IMR-90 (cell line): ENCODE measurements around the gene MACF1. TPM values are rescaled to one million over a fixed set of nuclear protein-coding genes. Genes with fewer than 3 reads are reported as not detected.

Source experiments
- ATAC-seq: fragments of 200-7000 bp; cut with Tn5 transposase; 2 replicates; pipeline ENCODE4 v1.9.1; 2020; ENCODE audit warnings: low read depth, mild to moderate bottlenecking, moderate library complexity
- BruUV-seq: library from RNA; stranded (reverse); fragments of 400-500 nt; replicated peaks from 2 replicates; lab custom pipeline; 2021; lab: Mats Ljungman, UMichigan
- CTCF ChIA-PET: fragments of 300-600 bp; formaldehyde crosslinking; extraction: SDS; loops from one replicate; lab custom pipeline; 2021; ENCODE audit warnings: antibody characterized with exemption; lab: Yijun Ruan, JAX
- POLR2A ChIA-PET: fragments of 300-600 bp; sonication (Branson Sonifier 250); formaldehyde crosslinking; loops from one replicate; lab custom pipeline; 2022; ENCODE audit warnings: antibody characterized with exemption; ENCODE audit not compliant: unreplicated experiment; lab: Charles Lee
- DNase-seq: peaks from one replicate; pipeline ENCODE4 v3.0.0; 2013
- H2AFZ ChIP-seq: replicated peaks from 2 replicates; pipeline ENCODE3; 2013; ENCODE audit warnings: low read length, mild to moderate bottlenecking; ENCODE audit not compliant: poor library complexity
- H2AK5ac ChIP-seq: 2 replicates; pipeline ENCODE4 v1.6.1; 2013; ENCODE audit warnings: low read depth, low read length, inconsistent platforms
- H2AK9ac ChIP-seq: replicated peaks from 2 replicates; pipeline ENCODE3; 2013; ENCODE audit warnings: mild to moderate bottlenecking, low read depth, low read length, moderate library complexity; ENCODE audit not compliant: poor library complexity
- H2BK120ac ChIP-seq: 2 replicates; pipeline ENCODE4 v1.6.1; 2013; ENCODE audit warnings: low read depth, low read length, inconsistent platforms
- H2BK15ac ChIP-seq: 3 replicates; pipeline ENCODE4 v1.6.1; 2013; ENCODE audit warnings: low read depth, low read length, inconsistent platforms
- H2BK20ac ChIP-seq: 2 replicates; pipeline ENCODE4 v1.6.1; 2013; ENCODE audit warnings: low read depth, mild to moderate bottlenecking, inconsistent platforms, low read length, moderate library complexity
- H2BK5ac ChIP-seq: 2 replicates; pipeline ENCODE4 v1.6.1; 2013; ENCODE audit warnings: mild to moderate bottlenecking, low read depth, low read length, inconsistent platforms; ENCODE audit not compliant: poor library complexity, severe bottlenecking
- H3K14ac ChIP-seq: replicated peaks from 2 replicates; pipeline ENCODE4 v1.6.1; 2013; ENCODE audit warnings: low read depth, low read length, inconsistent platforms
- H3K18ac ChIP-seq: 2 replicates; pipeline ENCODE4 v1.6.1; 2013; ENCODE audit warnings: low read depth, low read length, control low read depth
- H3K23ac ChIP-seq: 2 replicates; pipeline ENCODE4 v1.6.1; 2013; ENCODE audit warnings: low read depth, low read length, inconsistent platforms
- H3K27ac ChIP-seq: 2 replicates; pipeline ENCODE4 v1.5.1; 2013; ENCODE audit warnings: mild to moderate bottlenecking, control low read depth, low read length; ENCODE audit not compliant: insufficient read depth
- H3K27me3 ChIP-seq: 2 replicates; pipeline ENCODE4 v1.6.1; 2013; ENCODE audit warnings: low read length; ENCODE audit not compliant: control insufficient read depth, insufficient read depth
- H3K36me3 ChIP-seq: 2 replicates; pipeline ENCODE4 v1.6.1; 2013; ENCODE audit warnings: low read length, mixed read lengths; ENCODE audit not compliant: control insufficient read depth, insufficient read depth
- H3K4ac ChIP-seq: 2 replicates; pipeline ENCODE4 v1.6.1; 2013; ENCODE audit warnings: low read depth, low read length, inconsistent platforms
- H3K4me1 ChIP-seq: 2 replicates; pipeline ENCODE4 v1.6.1; 2013; ENCODE audit warnings: low read length, mixed read lengths; ENCODE audit not compliant: control insufficient read depth, insufficient read depth
- H3K4me2 ChIP-seq: 2 replicates; pipeline ENCODE4 v1.6.1; 2013; ENCODE audit warnings: low read depth, mild to moderate bottlenecking, control low read depth, low read length, moderate library complexity
- H3K4me3 ChIP-seq: 2 replicates; pipeline ENCODE4 v1.5.1; 2013; ENCODE audit warnings: low read depth, mild to moderate bottlenecking, control low read depth, low read length, moderate library complexity; ENCODE audit not compliant: insufficient read depth
- H3K56ac ChIP-seq: 2 replicates; pipeline ENCODE4 v1.6.1; 2013; ENCODE audit warnings: low read length, inconsistent platforms; ENCODE audit not compliant: insufficient read depth; ENCODE audit errors: extremely low read depth
- H3K79me1 ChIP-seq, 2 experiments: 2 replicates each; pipeline ENCODE4 v1.6.1; 2013; ENCODE audit warnings: low read length in 2 of 2, inconsistent platforms in 1 of 2, low read depth in 1 of 2
- H3K9ac ChIP-seq: 2 replicates; pipeline ENCODE4 v1.6.1; 2013; ENCODE audit warnings: low read depth, low read length, control low read depth
- H3K9me1 ChIP-seq: 2 replicates; pipeline ENCODE4 v1.6.1; 2013; ENCODE audit warnings: low read length, inconsistent platforms; ENCODE audit not compliant: insufficient read depth
- H3K9me3 ChIP-seq: 2 replicates; pipeline ENCODE4 v1.6.1; 2013; ENCODE audit warnings: low read length; ENCODE audit not compliant: control insufficient read depth, insufficient read depth
- H4K20me1 ChIP-seq: 2 replicates; pipeline ENCODE4 v1.6.1; 2013; ENCODE audit warnings: low read length, inconsistent platforms; ENCODE audit not compliant: insufficient read depth
- H4K5ac ChIP-seq: 2 replicates; pipeline ENCODE4 v1.6.1; 2013; ENCODE audit warnings: mild to moderate bottlenecking, low read depth, low read length, control low read depth
- H4K8ac ChIP-seq, 2 experiments: 2 replicates each; pipeline ENCODE4 v1.6.1; 2013; ENCODE audit warnings: low read depth in 2 of 2, low read length in 2 of 2, control low read depth in 1 of 2, inconsistent platforms in 1 of 2
- H4K91ac ChIP-seq: 2 replicates; pipeline ENCODE4 v1.6.1; 2013; ENCODE audit warnings: low read depth, low read length, inconsistent platforms; ENCODE audit not compliant: insufficient read depth
- BHLHE40 ChIP-seq: fragments of 150-350 bp; IDR thresholded peaks from 2 replicates; pipeline ENCODE4 v1.6.1; 2016; ENCODE audit warnings: mild to moderate bottlenecking, low read depth, low read length
- CHD1 ChIP-seq: IDR thresholded peaks from 2 replicates; pipeline ENCODE4 v1.6.1; 2012; ENCODE audit warnings: low read depth, low read length, improper control_type of control experiment
- ELK1 ChIP-seq: fragments of 150-350 bp; IDR thresholded peaks from 2 replicates; pipeline ENCODE4 v1.6.1; 2016; ENCODE audit warnings: low read depth, mild to moderate bottlenecking, low read length, moderate library complexity, borderline replicate concordance
- MXI1 ChIP-seq: IDR thresholded peaks from 2 replicates; pipeline ENCODE4 v1.6.1; 2012; ENCODE audit warnings: low read depth, mild to moderate bottlenecking, low read length, moderate library complexity, borderline replicate concordance
- RCOR1 ChIP-seq: IDR thresholded peaks from 2 replicates; pipeline ENCODE4 v1.6.1; 2012; ENCODE audit warnings: mild to moderate bottlenecking, low read length, improper control_type of control experiment; ENCODE audit not compliant: insufficient replicate concordance
- RFX5 ChIP-seq: IDR thresholded peaks from 2 replicates; pipeline ENCODE4 v1.8.0; 2012; ENCODE audit warnings: low read depth, mild to moderate bottlenecking, low read length, moderate library complexity
- USF2 ChIP-seq: fragments of 150-350 bp; IDR thresholded peaks from 2 replicates; pipeline ENCODE4 v1.6.1; 2017; ENCODE audit warnings: mild to moderate bottlenecking, antibody characterized with exemption, low read length, low read depth
- WGBS, 2 experiments: methylation state at CpG; one replicate each; pipeline versions ENCODE4 v1.1.5 to v1.1.7; 2013; ENCODE audit warnings: missing lambda C conversion rate in 2 of 2; ENCODE audit not compliant: insufficient read length in 1 of 2; ENCODE audit errors: extremely low coverage in 2 of 2; 5-methylcytosine and 5-hydroxymethylcytosine counted together
- dilution Hi-C: fragments of 300-500 bp; cut with HindIII; formaldehyde crosslinking; loops from one replicate; pipeline ENCODE4 v1.14.3; 2018; ENCODE audit warnings: low sequenced_read_pairs; ENCODE audit not compliant: unreplicated experiment
- in situ Hi-C: fragments of 300-500 bp; cut with MboI; formaldehyde crosslinking; loops from 3 replicates; pipeline ENCODE4 v1.14.3; 2019; ENCODE audit warnings: low sequenced_read_pairs, inconsistent platforms, mixed read lengths
- intact Hi-C: fragments of 100-400 bp; cut with micrococcal nuclease; formaldehyde crosslinking; loops from 2 replicates; pipeline ENCODE4 v1.10.0; 2022
- polyA plus RNA-seq, 3 experiments: library from polyadenylated mRNA; depleted of rRNA; stranded (reverse); fragments of >200 nt; gene quantifications; 2 replicates each; pipeline ENCODE4 v1.2.3, GENCODE V29; 2012; ENCODE audit warnings: low replicate concordance in 1 of 3
- total RNA-seq: library from RNA; depleted of rRNA; stranded (reverse); fragments of >200 nt; gene quantifications from 2 replicates; pipeline ENCODE4 v1.2.3, GENCODE V29; 2012

MACF1 gene
- total and polyA plus RNA-seq, 2 of the 4 experiments (the other 2 are of a cell fraction): 67.6 to 369 TPM

DNA sequence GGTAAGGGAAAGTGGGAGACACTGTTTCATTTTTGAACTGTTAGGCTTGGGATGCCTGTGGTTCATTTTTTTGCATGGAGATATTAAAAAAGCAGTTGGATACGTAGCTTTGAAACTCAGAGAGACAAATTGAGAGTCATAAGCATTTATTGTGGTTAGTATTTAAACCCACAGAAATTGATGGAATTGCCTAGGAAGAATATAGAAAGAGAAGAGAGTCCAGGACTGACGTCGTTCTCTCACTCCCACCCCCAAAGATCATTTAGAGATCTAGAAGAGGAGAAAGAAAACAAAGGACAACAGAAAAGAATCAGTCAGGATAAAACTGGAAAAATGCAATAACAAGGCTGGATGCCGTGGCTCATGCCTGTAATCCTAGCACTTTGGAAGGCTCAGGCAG is 213.7 kb downstream of the MACF1 start:
- Histone ChIP-seq H3K9me1 (peaks cover 3% of the 10 kb centered on the region; the same call in 1 of the 2 replicates), H2BK5ac (no peak overlapping the region), H3K9ac (no peak overlapping the region), H3K27me3 (no peaks in the 10 kb centered on the region), H3K4me1 (peaks cover 10% of the 10 kb centered on the region), H3K4me3 (no peak overlapping the region), H3K18ac (no peak overlapping the region), H3K56ac (no peak overlapping the region), H2AK9ac (no peak overlapping the region), H4K5ac (no peak overlapping the region), H2BK15ac (no peak overlapping the region), H4K91ac (no peak overlapping the region), H3K4ac (no peak overlapping the region), H3K9me3 (no peaks in the 10 kb centered on the region), H2BK20ac (no peak overlapping the region), H3K36me3 (peaks cover 16% of the 10 kb centered on the region), H2BK120ac (no peak overlapping the region), H2AK5ac (no peak overlapping the region), H3K23ac (no peak overlapping the region), H3K14ac (no peak overlapping the region), H4K20me1 (peaks cover 50% of the 10 kb centered on the region; the same call in 1 of the 2 replicates), H4K8ac (no peak overlapping the region), H3K4me2 (no peak overlapping the region), H3K27ac (no peak overlapping the region), H3K79me1 (peaks cover 8 to 61% of the 10 kb centered on the region in 2 experiments), H2AFZ (no peak overlapping the region)
- ATAC-seq: no peak
- ChIA-PET POLR2A (no interaction called here), CTCF (interaction anchor here (2.0 kb wide), 1 partner anchor 14 kb away, joined by 5 read pairs; no protein-coding TSS in a partner anchor)
- in situ Hi-C loops: no loop called here
- dilution Hi-C loops: no loop called here
- peak; percentile 29 for DNase-seq
- TF ChIP-seq RFX5 (no peak), RCOR1 (no peak), BHLHE40 (no peak), USF2 (no peak), CHD1 (no peak), ELK1 (no peak), MXI1 (no peak)
- intact Hi-C loops: no loop called here
- BruUV-seq: no TSS peak
- WGBS, 2 experiments: 100% methylated on average over 1 of the region's 4 CpGs; no CpG with 5 or more reads in 1 of the 2 experiments
